Measurements from ENCODE around the gene CHRDL2.

CHRDL2 gene

GRCh38 chr11:74730571-74731260 is 510 bp downstream of the CHRDL2 start:
- Histone ChIP-seq H4K12ac (ENCODE audit: low read depth, low read length) (no peak overlapping the region), H3K4me1 (ENCODE audit: control insufficient read depth in 1 of 2, insufficient read depth in 2 of 2, low read length in 2 of 2) (peaks cover 0 to 3% of the 10 kb centered on the region in 2 experiments), H2AFZ (ENCODE audit: insufficient read depth, low read length, poor library complexity) (no peak overlapping the region), H3K18ac (ENCODE audit: low read length) (no peak overlapping the region), H3K4me2 (ENCODE audit: low read length) (peak overlapping the region; percentile 70), H3K79me2 (ENCODE audit: control insufficient read depth, insufficient read depth, low read length, poor library complexity) (no peaks in the 10 kb centered on the region), H2AK5ac (ENCODE audit: low read length) (no peak overlapping the region), H3K27ac (ENCODE audit: low read depth, low read length) (no peak overlapping the region), H2BK5ac (ENCODE audit: low read depth, low read length, poor library complexity) (no peak overlapping the region), H4K8ac (ENCODE audit: low read depth, low read length) (no peak overlapping the region), H3K79me1 (ENCODE audit: low read length) (no peaks in the 10 kb centered on the region), H3K27me3 (ENCODE audit: insufficient read depth, low read length) (peaks cover 37% of the 10 kb centered on the region), H4K91ac (ENCODE audit: low read depth, low read length) (no peak overlapping the region), H3K23ac (ENCODE audit: low read length) (no peak overlapping the region), H3K9ac (ENCODE audit: low read length) (no peak overlapping the region), H3K36me3 (ENCODE audit: control insufficient read depth in 1 of 2, insufficient read depth in 2 of 2, low read length in 2 of 2) (no peaks in the 10 kb centered on the region), H3K4me3 (ENCODE audit: low read depth, low read length) (no peak overlapping the region), H2BK12ac (ENCODE audit: low read length) (no peak overlapping the region), H2BK120ac (ENCODE audit: insufficient read depth, low read length, poor library complexity) (no peak overlapping the region), H3K14ac (ENCODE audit: low read length) (no peak overlapping the region), H3K9me3 (ENCODE audit: insufficient read depth, low read depth, low read length) (peaks cover 3% of the 10 kb centered on the region), H3K4ac (ENCODE audit: low read depth, low read length) (no peak overlapping the region)
- WGBS (ENCODE audit: extremely low coverage, insufficient coverage, insufficient read length) = no CpG with 5 or more reads among the region's 40 CpGs
- no peak for DNase-seq

- Histone ChIP-seq H3K9me3 (ENCODE audit: insufficient read depth, low read depth, low read length) (peaks cover 3% of the 10 kb centered on the region), H3K4ac (ENCODE audit: low read depth, low read length) (no peak overlapping the region), H3K4me3 (ENCODE audit: low read depth, low read length) (no peak overlapping the region), H3K14ac (ENCODE audit: low read length) (no peak overlapping the region), H3K23ac (ENCODE audit: low read length) (no peak overlapping the region), H3K79me1 (ENCODE audit: low read length) (no peaks in the 10 kb centered on the region), H2BK12ac (ENCODE audit: low read length) (no peak overlapping the region), H3K36me3 (ENCODE audit: control insufficient read depth in 1 of 2, insufficient read depth in 2 of 2, low read length in 2 of 2) (no peaks in the 10 kb centered on the region), H3K9ac (ENCODE audit: low read length) (no peak overlapping the region), H4K8ac (ENCODE audit: low read depth, low read length) (no peak overlapping the region), H4K91ac (ENCODE audit: low read depth, low read length) (no peak overlapping the region), H2AK5ac (ENCODE audit: low read length) (no peak overlapping the region), H3K79me2 (ENCODE audit: control insufficient read depth, insufficient read depth, low read length, poor library complexity) (no peaks in the 10 kb centered on the region), H3K27ac (ENCODE audit: low read depth, low read length) (no peak overlapping the region), H3K27me3 (ENCODE audit: insufficient read depth, low read length) (peaks cover 37% of the 10 kb centered on the region), H2BK120ac (ENCODE audit: insufficient read depth, low read length, poor library complexity) (no peak overlapping the region), H3K18ac (ENCODE audit: low read length) (no peak overlapping the region), H4K12ac (ENCODE audit: low read depth, low read length) (no peak overlapping the region), H2BK5ac (ENCODE audit: low read depth, low read length, poor library complexity) (no peak overlapping the region), H3K4me2 (ENCODE audit: low read length) (no peak overlapping the region), H2AFZ (ENCODE audit: insufficient read depth, low read length, poor library complexity) (no peak overlapping the region), H3K4me1 (ENCODE audit: control insufficient read depth in 1 of 2, insufficient read depth in 2 of 2, low read length in 2 of 2) (peaks cover 0 to 3% of the 10 kb centered on the region in 2 experiments)
- DNase-seq = no peak
- no CpG with 5 or more reads among the region's 4 CpGs for WGBS (ENCODE audit: extremely low coverage, insufficient coverage, insufficient read length)
Measured at GRCh38 chr11:74729397-74729796, 1.8 kb downstream of the CHRDL2 start.

GRCh38 chr11:74726547-74727182 is 4.6 kb downstream of the CHRDL2 start:
- Histone ChIP-seq H3K27me3 (ENCODE audit: insufficient read depth, low read length) (peaks cover 25% of the 10 kb centered on the region), H3K4me2 (ENCODE audit: low read length) (no peak overlapping the region), H2AK5ac (ENCODE audit: low read length) (no peak overlapping the region), H3K4ac (ENCODE audit: low read depth, low read length) (no peak overlapping the region), H4K91ac (ENCODE audit: low read depth, low read length) (no peak overlapping the region), H2BK12ac (ENCODE audit: low read length) (no peak overlapping the region), H3K79me2 (ENCODE audit: control insufficient read depth, insufficient read depth, low read length, poor library complexity) (no peaks in the 10 kb centered on the region), H3K4me3 (ENCODE audit: low read depth, low read length) (no peak overlapping the region), H4K8ac (ENCODE audit: low read depth, low read length) (no peak overlapping the region), H3K9me3 (ENCODE audit: insufficient read depth, low read depth, low read length) (no peaks in the 10 kb centered on the region), H3K14ac (ENCODE audit: low read length) (no peak overlapping the region), H4K12ac (ENCODE audit: low read depth, low read length) (no peak overlapping the region), H2BK5ac (ENCODE audit: low read depth, low read length, poor library complexity) (no peak overlapping the region), H3K36me3 (ENCODE audit: control insufficient read depth in 1 of 2, insufficient read depth in 2 of 2, low read length in 2 of 2) (no peaks in the 10 kb centered on the region), H3K27ac (ENCODE audit: low read depth, low read length) (no peak overlapping the region), H3K4me1 (ENCODE audit: control insufficient read depth in 1 of 2, insufficient read depth in 2 of 2, low read length in 2 of 2) (peaks cover 0 to 3% of the 10 kb centered on the region in 2 experiments), H2AFZ (ENCODE audit: insufficient read depth, low read length, poor library complexity) (no peak overlapping the region), H2BK120ac (ENCODE audit: insufficient read depth, low read length, poor library complexity) (no peak overlapping the region), H3K18ac (ENCODE audit: low read length) (no peak overlapping the region), H3K9ac (ENCODE audit: low read length) (no peak overlapping the region), H3K23ac (ENCODE audit: low read length) (no peak overlapping the region), H3K79me1 (ENCODE audit: low read length) (no peaks in the 10 kb centered on the region)
- no CpG with 5 or more reads among the region's 13 CpGs for WGBS (ENCODE audit: extremely low coverage, insufficient coverage, insufficient read length)
- DNase-seq = peak; percentile 73 to 87

- no peak overlapping the region for H2BK5ac ChIP-seq (ENCODE audit: low read depth, low read length, poor library complexity)
- DNase-seq = no peak
- H3K4ac ChIP-seq (ENCODE audit: low read depth, low read length) = no peak overlapping the region
- H3K4me2 ChIP-seq (ENCODE audit: low read length) = no peak overlapping the region
- no peak overlapping the region for H4K12ac ChIP-seq (ENCODE audit: low read depth, low read length)
- H3K14ac ChIP-seq (ENCODE audit: low read length) = no peak overlapping the region
- no peaks in the 10 kb centered on the region for H3K36me3 ChIP-seq (ENCODE audit: control insufficient read depth in 1 of 2, insufficient read depth in 2 of 2, low read length in 2 of 2)
- H3K79me1 ChIP-seq (ENCODE audit: low read length) = no peaks in the 10 kb centered on the region
- H3K9me3 ChIP-seq (ENCODE audit: insufficient read depth, low read depth, low read length) = no peaks in the 10 kb centered on the region
- H2AFZ ChIP-seq (ENCODE audit: insufficient read depth, low read length, poor library complexity) = no peak overlapping the region
- H2AK5ac ChIP-seq (ENCODE audit: low read length) = no peak overlapping the region
- no peak overlapping the region for H2BK12ac ChIP-seq (ENCODE audit: low read length)
- H3K27ac ChIP-seq (ENCODE audit: low read depth, low read length) = no peak overlapping the region
- no peaks in the 10 kb centered on the region for H3K4me1 ChIP-seq (ENCODE audit: control insufficient read depth in 1 of 2, insufficient read depth in 2 of 2, low read length in 2 of 2)
- no peak overlapping the region for H4K8ac ChIP-seq (ENCODE audit: low read depth, low read length)
- WGBS (ENCODE audit: extremely low coverage, insufficient coverage, insufficient read length) = no CpG with 5 or more reads among the region's 4 CpGs
- H3K18ac ChIP-seq (ENCODE audit: low read length) = no peak overlapping the region
- H2BK120ac ChIP-seq (ENCODE audit: insufficient read depth, low read length, poor library complexity) = no peak overlapping the region
- H3K9ac ChIP-seq (ENCODE audit: low read length) = no peak overlapping the region
- H4K91ac ChIP-seq (ENCODE audit: low read depth, low read length) = no peak overlapping the region
- no peaks in the 10 kb centered on the region for H3K79me2 ChIP-seq (ENCODE audit: control insufficient read depth, insufficient read depth, low read length, poor library complexity)
- H3K27me3 ChIP-seq (ENCODE audit: insufficient read depth, low read length) = peaks cover 16% of the 10 kb centered on the region
- no peak overlapping the region for H3K4me3 ChIP-seq (ENCODE audit: low read depth, low read length)
- H3K23ac ChIP-seq (ENCODE audit: low read length) = no peak overlapping the region
Measured at GRCh38 chr11:74725701-74726100, 5.5 kb downstream of the CHRDL2 start.
